ENCODE data around the gene FANK1.
"Not testable (repeated sequence)": the region's sequence is repeated elsewhere in the genome, so short reads cannot be mapped to it uniquely, and the experiment has no call there.

Gene FANK1

GRCh38 chr10:125889441-125889840, 6.9 kb upstream of the FANK1 start:
- not testable (repeated sequence) for DNase-seq (ENCODE audit: low read depth)

- not testable (repeated sequence) for DNase-seq (ENCODE audit: low read depth)
Observed at GRCh38 chr10:125892402-125892801, 4.0 kb upstream of the FANK1 start.

GRCh38 chr10:125894176-125894575, 2.2 kb upstream of the FANK1 start:
- not testable (repeated sequence) for DNase-seq (ENCODE audit: low read depth)

- not testable (repeated sequence) for DNase-seq (ENCODE audit: low read depth)
Observed at GRCh38 chr10:125895130-125896087, 955 bp upstream of the FANK1 start.

- DNase-seq (ENCODE audit: low read depth) = not testable (repeated sequence)
Observed at GRCh38 chr10:125897317-125897716, 953 bp downstream of the FANK1 start.

GRCh38 chr10:125900963-125901362, 4.6 kb downstream of the FANK1 start:
- not testable (repeated sequence) for DNase-seq (ENCODE audit: low read depth)

GRCh38 chr10:125903135-125903640, 6.8 kb downstream of the FANK1 start:
- not testable (repeated sequence) for DNase-seq (ENCODE audit: low read depth)

- not testable (repeated sequence) for DNase-seq (ENCODE audit: low read depth)
Observed at GRCh38 chr10:125905069-125905994, 9.0 kb downstream of the FANK1 start.

GRCh38 chr10:125907598-125907997, 11.2 kb downstream of the FANK1 start:
- DNase-seq (ENCODE audit: low read depth) = not testable (repeated sequence)

GRCh38 chr10:125908813-125909212, 12.4 kb downstream of the FANK1 start:
- not testable (repeated sequence) for DNase-seq (ENCODE audit: low read depth)

- not testable (repeated sequence) for DNase-seq (ENCODE audit: low read depth)
Observed at GRCh38 chr10:125909491-125909890, 13.1 kb downstream of the FANK1 start.

- DNase-seq (ENCODE audit: low read depth) = no peak
Observed at GRCh38 chr10:125911145-125911544, 14.8 kb downstream of the FANK1 start.

- DNase-seq (ENCODE audit: low read depth) = no peak
Observed at GRCh38 chr10:125911990-125912389, 15.6 kb downstream of the FANK1 start.

- DNase-seq (ENCODE audit: low read depth) = not testable (repeated sequence)
Observed at GRCh38 chr10:125913277-125913676, 16.9 kb downstream of the FANK1 start.

GRCh38 chr10:125916977-125917376, 20.6 kb downstream of the FANK1 start:
- DNase-seq (ENCODE audit: low read depth) = no peak

- DNase-seq (ENCODE audit: low read depth) = not testable (repeated sequence)
Observed at GRCh38 chr10:125917704-125918361, 21.5 kb downstream of the FANK1 start.

- DNase-seq (ENCODE audit: low read depth) = not testable (repeated sequence)
Observed at GRCh38 chr10:125921643-125922306, 25.4 kb downstream of the FANK1 start.

GRCh38 chr10:125925262-125925834, 29.0 kb downstream of the FANK1 start:
- DNase-seq (ENCODE audit: low read depth) = no peak

GRCh38 chr10:125926247-125926646, 29.9 kb downstream of the FANK1 start:
- no peak for DNase-seq (ENCODE audit: low read depth)

- not testable (repeated sequence) for DNase-seq (ENCODE audit: low read depth)
Observed at GRCh38 chr10:125927265-125927664, 30.9 kb downstream of the FANK1 start.

All from CMK (cell line).